Tibial artery (tissue), 4 donors: Measurements from ENCODE around the gene RPP40.

Experiments
- DNase-seq, 2 donors: peaks; one replicate each; pipeline ENCODE4 v3.0.0-alpha.2; 2019
- H3K27ac ChIP-seq, 2 donors: fragments of 200-600 bp; sonication (generic) in 1 of 2; 1 replicate in 1 of 2; 2 replicates in 1 of 2; pipeline ENCODE4 v1.5.1; 2018 to 2019; ENCODE audit warnings: mild to moderate bottlenecking in 1 of 2
- H3K27me3 ChIP-seq, 2 donors: fragments of 200-600 bp; sonication (generic) in 1 of 2; one replicate each; pipeline versions ENCODE4 v1.5.1 to v1.6.0; 2016 to 2019
- H3K36me3 ChIP-seq, 3 donors: fragments of 200-600 bp; sonication (generic) in 2 of 3; one replicate each; pipeline ENCODE4 v1.5.1; 2016 to 2019; ENCODE audit warnings: mild to moderate bottlenecking in 2 of 3
- H3K4me1 ChIP-seq, 4 donors: fragments of 200-600 bp; sonication (generic) in 2 of 4; 1 replicate in 3 of 4; 2 replicates in 1 of 4; pipeline ENCODE4 v1.5.1; 2016 to 2019
- H3K4me3 ChIP-seq, 2 donors: fragments of 200-600 bp; sonication (generic) in 1 of 2; 1 replicate in 1 of 2; 2 replicates in 1 of 2; pipeline ENCODE4 v1.5.1; 2018 to 2019; ENCODE audit warnings: mild to moderate bottlenecking in 2 of 2
- H3K9me3 ChIP-seq, 3 donors: fragments of 200-600 bp; sonication (generic) in 1 of 3; one replicate each; pipeline ENCODE4 v1.5.1; 2016 to 2019
- CTCF ChIP-seq, 2 experiments: fragments of 200-600 bp in 1 of 2; fragments of 450-650 bp in 1 of 2; IDR thresholded peaks; one replicate each; pipeline ENCODE4 v1.5.1; 2017 to 2019; ENCODE audit warnings: antibody characterized with exemption in 2 of 2, mild to moderate bottlenecking in 1 of 2, moderate library complexity in 1 of 2
- intact Hi-C: fragments of 100-400 bp; cut with DNase I; formaldehyde crosslinking; loops from one replicate; pipeline ENCODE4 v1.15.0; 2023; ENCODE audit warnings: low total_unique reads

The RPP40 gene

GRCh38 chr6:4947716-4948115 lies 56.1 kb downstream of the RPP40 start:
- Histone ChIP-seq H3K4me3 (no peak overlapping the region), H3K36me3 (peaks cover 11 to 79% (median 67%) of the 10 kb centered on the region in 3 donors), H3K27ac (no peak overlapping the region), H3K9me3 (no peaks in the 10 kb centered on the region), H3K4me1 (peaks cover 0 to 4% (median 1%) of the 10 kb centered on the region in 4 donors), H3K27me3 (no peaks in the 10 kb centered on the region)
- intact Hi-C loops: no loop called here
- no peak for TF ChIP-seq CTCF (IDR thresholded peaks at IDR 0.05)
- DNase-seq: no peak

- intact Hi-C loops: no loop called here
- peaks cover 6 to 69% (median 55%) of the 10 kb centered on the region in 3 donors for H3K36me3 ChIP-seq
- H3K27ac ChIP-seq: no peak overlapping the region
- no peaks in the 10 kb centered on the region for H3K9me3 ChIP-seq
- H3K4me1 ChIP-seq: peaks cover 0 to 16% (median 10%) of the 10 kb centered on the region in 4 donors
- TF ChIP-seq CTCF (IDR thresholded peaks at IDR 0.05): no peak
- H3K4me3 ChIP-seq: no peak overlapping the region
- no peak for DNase-seq
- no peaks in the 10 kb centered on the region for H3K27me3 ChIP-seq
These were observed 57.3 kb downstream of the RPP40 start for GRCh38 chr6:4946521-4946920.
